Measurements from ENCODE around the gene SEC11A.

GRCh38 chr15:84643838-84644237 lies 72.1 kb downstream of the SEC11A start:
- TF ChIP-seq CTCF (IDR thresholded peaks at IDR 0.05) (no peak), POLR2A (IDR thresholded peaks at IDR 0.05) (no peak), EP300 (IDR thresholded peaks at IDR 0.05; ENCODE audit: low read depth) (no peak)
